Measurements from ENCODE around the gene FAR2. TPM values are rescaled to one million over a fixed set of nuclear protein-coding genes. Genes with fewer than 3 reads are reported as not detected.

Gene FAR2
- total and polyA plus RNA-seq, 2 donors = 8.3 to 18.6 TPM

- no peak for DNase-seq (ENCODE audit: extremely low spot score)
- no peaks in the 10 kb centered on the region for H3K4me1 ChIP-seq (ENCODE audit: insufficient read depth)
- no peak overlapping the region for H3K4me3 ChIP-seq (ENCODE audit: low read depth, low read length)
- no peaks in the 10 kb centered on the region for H3K36me3 ChIP-seq (ENCODE audit: insufficient read depth)
- WGBS = 89% methylated on average over 14 of the region's 14 CpGs
- no peak overlapping the region for H3K27ac ChIP-seq (ENCODE audit: low read depth)
Observed at GRCh38 chr12:29145372-29146170, 3.5 kb upstream of the FAR2 start.

- Histone ChIP-seq H3K36me3 (ENCODE audit: insufficient read depth) (no peaks in the 10 kb centered on the region), H3K27ac (ENCODE audit: low read depth) (no peak overlapping the region), H3K4me3 (ENCODE audit: low read depth, low read length) (no peak overlapping the region), H3K4me1 (ENCODE audit: insufficient read depth) (no peaks in the 10 kb centered on the region)
- no peak for DNase-seq (ENCODE audit: extremely low spot score)
Observed at GRCh38 chr12:29146196-29146595, 2.9 kb upstream of the FAR2 start.

GRCh38 chr12:29147731-29148595 lies 1.1 kb upstream of the FAR2 start:
- Histone ChIP-seq H3K4me3 (ENCODE audit: low read depth, low read length) (peak overlapping the region; percentile 84), H3K4me1 (ENCODE audit: insufficient read depth) (no peaks in the 10 kb centered on the region), H3K36me3 (ENCODE audit: insufficient read depth) (no peaks in the 10 kb centered on the region), H3K27ac (ENCODE audit: low read depth) (no peak overlapping the region)
- no peak for DNase-seq (ENCODE audit: extremely low spot score)
- WGBS = 16% methylated on average over 14 of the region's 14 CpGs

- no peak for DNase-seq (ENCODE audit: extremely low spot score)
- Histone ChIP-seq H3K27ac (ENCODE audit: low read depth) (no peak overlapping the region), H3K4me1 (ENCODE audit: insufficient read depth) (no peaks in the 10 kb centered on the region), H3K4me3 (ENCODE audit: low read depth, low read length) (peak overlapping the region; percentile 84), H3K36me3 (ENCODE audit: insufficient read depth) (no peaks in the 10 kb centered on the region)
- 0% methylated on average over 10 of the region's 10 CpGs for WGBS
Observed at GRCh38 chr12:29148596-29148910, 525 bp upstream of the FAR2 start.

- Histone ChIP-seq H3K4me1 (ENCODE audit: insufficient read depth) (no peaks in the 10 kb centered on the region), H3K4me3 (ENCODE audit: low read depth, low read length) (peak overlapping the region; percentile 84), H3K27ac (ENCODE audit: low read depth) (peak overlapping the region; percentile 33), H3K36me3 (ENCODE audit: insufficient read depth) (no peaks in the 10 kb centered on the region)
- 25% methylated on average over 34 of the region's 34 CpGs for WGBS
- DNase-seq (ENCODE audit: extremely low spot score) = no peak
Observed at GRCh38 chr12:29149691-29150281, 708 bp downstream of the FAR2 start.

GRCh38 chr12:29150462-29150861 lies 1.4 kb downstream of the FAR2 start:
- Histone ChIP-seq H3K27ac (ENCODE audit: low read depth) (no peak overlapping the region), H3K4me1 (ENCODE audit: insufficient read depth) (no peaks in the 10 kb centered on the region), H3K36me3 (ENCODE audit: insufficient read depth) (no peaks in the 10 kb centered on the region), H3K4me3 (ENCODE audit: low read depth, low read length) (no peak overlapping the region)
- WGBS = 91% methylated on average over 7 of the region's 7 CpGs
- no peak for DNase-seq (ENCODE audit: extremely low spot score)

GRCh38 chr12:29152223-29152868 lies 3.3 kb downstream of the FAR2 start:
- H3K4me1 ChIP-seq (ENCODE audit: insufficient read depth) = no peaks in the 10 kb centered on the region
- no peak overlapping the region for H3K27ac ChIP-seq (ENCODE audit: low read depth)
- H3K36me3 ChIP-seq (ENCODE audit: insufficient read depth) = no peaks in the 10 kb centered on the region
- 83% methylated on average over 1 of the region's 1 CpG for WGBS
- no peak for DNase-seq (ENCODE audit: extremely low spot score)
- H3K4me3 ChIP-seq (ENCODE audit: low read depth, low read length) = no peak overlapping the region

- 68% methylated on average over 4 of the region's 4 CpGs for WGBS
- H3K27ac ChIP-seq (ENCODE audit: low read depth) = no peak overlapping the region
Observed at GRCh38 chr12:29152981-29153630, 4.0 kb downstream of the FAR2 start.

GRCh38 chr12:29155079-29155478 lies 6.0 kb downstream of the FAR2 start:
- Histone ChIP-seq H3K4me1 (ENCODE audit: insufficient read depth) (peaks cover 2% of the 10 kb centered on the region), H3K27ac (ENCODE audit: low read depth) (no peak overlapping the region), H3K36me3 (ENCODE audit: insufficient read depth) (no peaks in the 10 kb centered on the region), H3K4me3 (ENCODE audit: low read depth, low read length) (no peak overlapping the region)
- 56% methylated on average over 1 of the region's 1 CpG for WGBS
- DNase-seq (ENCODE audit: extremely low spot score) = no peak

More at GRCh38 chr12:29152981-29153630, 4.0 kb downstream of the FAR2 start:
- Histone ChIP-seq H3K4me1 (ENCODE audit: insufficient read depth) (no peaks in the 10 kb centered on the region), H3K4me3 (ENCODE audit: low read depth, low read length) (no peak overlapping the region), H3K36me3 (ENCODE audit: insufficient read depth) (no peaks in the 10 kb centered on the region)
- DNase-seq (ENCODE audit: extremely low spot score) = no peak

- no peak for DNase-seq (ENCODE audit: extremely low spot score)
- 51% methylated on average over 1 of the region's 1 CpG for WGBS
Observed at GRCh38 chr12:29157486-29157946, 8.4 kb downstream of the FAR2 start.

GRCh38 chr12:29158115-29158763 lies 9.2 kb downstream of the FAR2 start:
- WGBS = 78% methylated on average over 2 of the region's 2 CpGs

More at GRCh38 chr12:29157486-29157946, 8.4 kb downstream of the FAR2 start:
- Histone ChIP-seq H3K36me3 (ENCODE audit: insufficient read depth) (no peaks in the 10 kb centered on the region), H3K4me3 (ENCODE audit: low read depth, low read length) (no peak overlapping the region), H3K27ac (ENCODE audit: low read depth) (no peak overlapping the region), H3K4me1 (ENCODE audit: insufficient read depth) (peaks cover 2% of the 10 kb centered on the region)

GRCh38 chr12:29159661-29160060 lies 10.6 kb downstream of the FAR2 start:
- 69% methylated on average over 3 of the region's 3 CpGs for WGBS
- DNase-seq (ENCODE audit: extremely low spot score) = no peak
- Histone ChIP-seq H3K4me3 (ENCODE audit: low read depth, low read length) (no peak overlapping the region), H3K4me1 (ENCODE audit: insufficient read depth) (peaks cover 2% of the 10 kb centered on the region), H3K36me3 (ENCODE audit: insufficient read depth) (no peaks in the 10 kb centered on the region), H3K27ac (ENCODE audit: low read depth) (no peak overlapping the region)

More at GRCh38 chr12:29158115-29158763, 9.2 kb downstream of the FAR2 start:
- Histone ChIP-seq H3K4me3 (ENCODE audit: low read depth, low read length) (no peak overlapping the region), H3K36me3 (ENCODE audit: insufficient read depth) (no peaks in the 10 kb centered on the region), H3K27ac (ENCODE audit: low read depth) (no peak overlapping the region), H3K4me1 (ENCODE audit: insufficient read depth) (peaks cover 2% of the 10 kb centered on the region)
- DNase-seq (ENCODE audit: extremely low spot score) = no peak
